HCT116 (cell line): Measurements from ENCODE around the gene GPD2. TPM values are rescaled to one million over a fixed set of nuclear protein-coding genes. Genes with fewer than 3 reads are reported as not detected.

Source experiments
- ATAC-seq: fragments of 200-7000 bp; cut with Tn5 transposase; 2 replicates; pipeline ENCODE4 v1.9.1; 2020; ENCODE audit warnings: mild to moderate bottlenecking, moderate library complexity
- BruUV-seq: library from RNA; stranded (reverse); fragments of 400-500 nt; replicated peaks from 2 replicates; lab custom pipeline; 2021; lab: Mats Ljungman, UMichigan
- CTCF ChIA-PET: fragments of 300-600 bp; sonication (Branson Sonifier 250); formaldehyde crosslinking; loops from one replicate; lab custom pipeline; 2021; ENCODE audit warnings: antibody characterized with exemption; lab: Charles Lee
- POLR2A ChIA-PET: fragments of 300-600, 350-600 bp; sonication (Branson Sonifier 250); formaldehyde crosslinking; loops from one replicate; lab custom pipeline; 2021; ENCODE audit warnings: antibody characterized with exemption; lab: Charles Lee
- RAD21 ChIA-PET, 2 experiments: fragments of 300-600 bp; sonication (Branson Sonifier 250); formaldehyde crosslinking; loops; one replicate each; lab custom pipeline; 2023; ENCODE audit warnings: low total read pairs in 2 of 2; ENCODE audit not compliant: uncharacterized antibody in 2 of 2, unreplicated experiment in 2 of 2, low non-redundant PET in 1 of 2; lab: Charles Lee
- DNase-seq: peaks from one replicate; pipeline ENCODE4 v3.0.0-alpha.2; 2010; ENCODE audit warnings: low read depth, low spot score
- H2AFZ ChIP-seq: fragments of 200-600 bp; shearing (Covaris generic), sonication (generic); 2 replicates; pipeline ENCODE4 v1.6.1; 2017; ENCODE audit warnings: low read depth, mixed run types, mixed read lengths, antibody characterized with exemption, low read length; ENCODE audit not compliant: poor library complexity, severe bottlenecking
- H3K27ac ChIP-seq: 2 replicates; pipeline ENCODE4 v1.5.1; 2012; ENCODE audit warnings: low read depth, low read length
- H3K27me3 ChIP-seq: fragments of 200-600 bp; sonication (generic); 2 replicates; pipeline ENCODE4 v1.6.1; 2016; ENCODE audit warnings: mixed run types, low read length, mixed read lengths; ENCODE audit not compliant: insufficient read depth
- H3K36me3 ChIP-seq, 2 experiments: fragments of 200-500 bp in 1 of 2; fragments of 200-600 bp in 1 of 2; sonication (Bioruptor generic) in 1 of 2; sonication (generic) in 1 of 2; 2 replicates each; pipeline versions ENCODE4 v1.5.1 to v1.6.1; 2014 to 2016; ENCODE audit warnings: low read length in 2 of 2, inconsistent platforms in 1 of 2, mixed read lengths in 1 of 2, mixed run types in 1 of 2; ENCODE audit not compliant: insufficient read depth in 2 of 2, control insufficient read depth in 1 of 2
- H3K4me1 ChIP-seq, 2 experiments: fragments of 200-600 bp in 1 of 2; sonication (generic) in 1 of 2; 2 replicates each; pipeline versions ENCODE4 v1.5.1 to v1.6.1; 2012 to 2017; ENCODE audit warnings: low read length in 2 of 2, inconsistent platforms in 1 of 2, mild to moderate bottlenecking in 1 of 2, mixed read lengths in 1 of 2, mixed run types in 1 of 2, moderate library complexity in 1 of 2; ENCODE audit not compliant: insufficient read depth in 2 of 2, control insufficient read depth in 1 of 2
- H3K4me2 ChIP-seq: fragments of 200-600 bp; sonication (generic); 2 replicates; pipeline ENCODE4 v1.6.1; 2017; ENCODE audit warnings: mixed run types, low read length, mixed read lengths
- H3K4me3 ChIP-seq, 2 experiments: fragments of 200-600 bp in 1 of 2; sonication (generic) in 1 of 2; replicated peaks in 1 of 2; 2 replicates each; pipeline ENCODE4 v1.5.1; 2011 to 2016; ENCODE audit warnings: low read length in 2 of 2, control low read depth in 1 of 2, low read depth in 1 of 2, mild to moderate bottlenecking in 1 of 2, mixed read lengths in 1 of 2, mixed run types in 1 of 2
- H3K79me2 ChIP-seq: fragments of 200-600 bp; sonication (generic); 2 replicates; pipeline ENCODE4 v1.6.1; 2017; ENCODE audit warnings: mild to moderate bottlenecking, mixed run types, low read length, moderate library complexity, mixed read lengths; ENCODE audit not compliant: insufficient read depth
- H3K9ac ChIP-seq: fragments of 200-600 bp; sonication (generic); 2 replicates; pipeline ENCODE4 v1.6.1; 2016; ENCODE audit warnings: low read length, mixed read lengths
- H3K9me2 ChIP-seq: fragments of 200-600 bp; sonication (generic), shearing (Covaris generic); 2 replicates; pipeline ENCODE4 v1.6.1; 2017; ENCODE audit warnings: mixed run types, mild to moderate bottlenecking, moderate library complexity; ENCODE audit not compliant: insufficient read depth
- H3K9me3 ChIP-seq, 2 experiments: fragments of 200-500 bp in 1 of 2; fragments of 200-600 bp in 1 of 2; sonication (Bioruptor generic) in 1 of 2; sonication (generic) in 1 of 2; 2 replicates each; pipeline ENCODE4 v1.6.1; 2014 to 2017; ENCODE audit warnings: low read length in 2 of 2, mixed read lengths in 2 of 2, inconsistent platforms in 1 of 2, low read depth in 1 of 2, mild to moderate bottlenecking in 1 of 2, mixed run types in 1 of 2, moderate library complexity in 1 of 2; ENCODE audit not compliant: control insufficient read depth in 1 of 2, insufficient read depth in 1 of 2
- H4K20me1 ChIP-seq: fragments of 200-600 bp; sonication (generic), shearing (Covaris generic); 2 replicates; pipeline ENCODE4 v1.6.1; 2017; ENCODE audit warnings: mixed run types, mild to moderate bottlenecking, moderate library complexity; ENCODE audit not compliant: insufficient read depth
- EGR1 ChIP-seq: IDR thresholded peaks from 2 replicates; pipeline ENCODE4 v1.6.1; 2012; ENCODE audit warnings: low read depth
- EZH2 ChIP-seq: fragments of 200-600 bp; sonication (generic); IDR thresholded peaks from 2 replicates; pipeline ENCODE4 v1.6.1; 2017; ENCODE audit warnings: antibody characterized with exemption, mixed run types
- JUND ChIP-seq: IDR thresholded peaks from 2 replicates; pipeline ENCODE4 v1.6.1; 2012
- POLR2A ChIP-seq: IDR thresholded peaks from 2 replicates; pipeline ENCODE4 v1.7.0; 2011; ENCODE audit warnings: borderline replicate concordance; ENCODE audit not compliant: insufficient read depth, insufficient read length; ENCODE audit errors: extremely low read depth
- RAD21 ChIP-seq: IDR thresholded peaks from 2 replicates; pipeline ENCODE4 v1.6.1; 2012; ENCODE audit warnings: low read depth, mild to moderate bottlenecking
- SP1 ChIP-seq: IDR thresholded peaks from 2 replicates; pipeline ENCODE4 v1.6.1; 2012; ENCODE audit warnings: low read depth
- SRF ChIP-seq: IDR thresholded peaks from 2 replicates; pipeline ENCODE4 v1.6.1; 2012; ENCODE audit warnings: low read depth
- TCF7L2 ChIP-seq: IDR thresholded peaks from 2 replicates; pipeline ENCODE4 v1.7.0; 2011; ENCODE audit warnings: borderline replicate concordance, inconsistent platforms; ENCODE audit not compliant: insufficient read depth, insufficient read length; ENCODE audit errors: extremely low read depth
- YY1 ChIP-seq: IDR thresholded peaks from 2 replicates; pipeline ENCODE4 v1.6.1; 2011; ENCODE audit warnings: low read length, low read depth, moderate library complexity, mild to moderate bottlenecking; ENCODE audit not compliant: insufficient replicate concordance; ENCODE audit errors: extremely low read depth
- ZFX ChIP-seq: fragments of 450-650 bp; IDR thresholded peaks from 2 replicates; pipeline ENCODE4 v1.6.1; 2017
- intact Hi-C: fragments of 100-400 bp; cut with micrococcal nuclease; formaldehyde crosslinking; loops from 2 replicates; pipeline ENCODE4 v1.10.0; 2022
- total RNA-seq: library from RNA; stranded (reverse); gene quantifications from one replicate; pipeline ENCODE4 v1.2.1, GENCODE V29; 2021; ENCODE audit not compliant: unreplicated experiment
- TF ChIP-seq, protein P1 (sequence below): IDR thresholded peaks from 2 replicates; pipeline ENCODE4 v1.6.1; 2012; ENCODE audit warnings: low read depth
- TF ChIP-seq, protein P2 (sequence below): IDR thresholded peaks from 2 replicates; pipeline ENCODE4 v1.6.1; 2012
- TF ChIP-seq, protein P3 (sequence below): IDR thresholded peaks from 2 replicates; pipeline ENCODE4 v1.6.1; 2012

The GPD2 gene
- total RNA-seq, 1 experiment from 2014 or later: 80.7 TPM

DNA sequence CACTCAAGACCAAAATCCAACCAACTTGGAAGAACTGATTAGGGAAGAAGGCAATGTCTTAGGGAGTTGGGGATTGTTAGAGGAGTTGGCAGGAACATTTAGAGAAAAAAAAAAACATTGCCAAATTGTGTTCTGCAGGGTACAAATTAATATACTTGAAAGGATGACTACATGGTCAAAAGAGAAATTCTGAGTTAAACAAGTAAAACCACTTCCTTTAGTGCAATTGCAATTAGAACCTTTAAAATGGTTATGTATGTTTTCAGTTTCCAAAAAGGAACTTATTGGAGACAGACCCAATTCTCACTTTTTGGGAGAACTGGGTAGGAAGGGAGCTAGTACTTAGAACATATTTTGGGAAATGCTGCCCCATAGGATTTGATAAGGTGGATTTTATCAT lies 137.9 kb downstream of the GPD2 start:
- BruUV-seq: no TSS peak
- intact Hi-C loops: no loop called here

DNA sequence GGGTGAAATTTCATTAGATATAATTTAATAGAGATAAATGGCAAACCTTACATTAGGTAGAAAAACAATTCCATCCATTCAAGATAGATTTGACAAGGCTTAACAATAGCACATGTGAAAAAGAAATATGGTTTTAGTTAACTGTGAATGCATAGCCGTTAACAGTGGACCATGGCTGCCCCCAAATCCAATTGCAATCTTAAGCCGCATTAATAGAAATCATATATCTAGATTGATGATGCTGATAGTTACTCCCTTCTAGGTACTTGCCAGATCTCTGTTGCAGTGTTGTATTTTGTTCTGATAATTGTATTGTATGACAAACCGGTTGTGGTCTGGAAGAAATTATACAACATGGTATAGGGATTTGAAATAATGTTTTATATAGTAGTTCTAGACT lies 139.8 kb downstream of the GPD2 start:
- POLR2A ChIA-PET: no interaction called here
- Histone ChIP-seq H3K4me2 (no peak overlapping the region), H3K27ac (no peak overlapping the region), H3K27me3 (no peaks in the 10 kb centered on the region), H3K9me2 (no peaks in the 10 kb centered on the region), H4K20me1 (no peaks in the 10 kb centered on the region), H3K36me3 (no peaks in the 10 kb centered on the region; a peak in 1 of 4 replicates), H2AFZ (no peak overlapping the region), H3K79me2 (no peaks in the 10 kb centered on the region), H3K9ac (no peak overlapping the region), H3K4me1 (no peaks in the 10 kb centered on the region), H3K9me3 (no peaks in the 10 kb centered on the region), H3K4me3 (no peak overlapping the region)
- intact Hi-C loops: no loop called here
- RAD21 ChIA-PET: no interaction called here
- no TSS peak for BruUV-seq
- DNase-seq: no peak
- ATAC-seq: no peak
- CTCF ChIA-PET: no interaction called here
- TF ChIP-seq SRF (no peak), YY1 (no peak), ZFX (no peak), SP1 (no peak), POLR2A (no peak), EZH2 (no peak), JUND (no peak), EGR1 (no peak)
- TF ChIP-seq, protein P1, sequence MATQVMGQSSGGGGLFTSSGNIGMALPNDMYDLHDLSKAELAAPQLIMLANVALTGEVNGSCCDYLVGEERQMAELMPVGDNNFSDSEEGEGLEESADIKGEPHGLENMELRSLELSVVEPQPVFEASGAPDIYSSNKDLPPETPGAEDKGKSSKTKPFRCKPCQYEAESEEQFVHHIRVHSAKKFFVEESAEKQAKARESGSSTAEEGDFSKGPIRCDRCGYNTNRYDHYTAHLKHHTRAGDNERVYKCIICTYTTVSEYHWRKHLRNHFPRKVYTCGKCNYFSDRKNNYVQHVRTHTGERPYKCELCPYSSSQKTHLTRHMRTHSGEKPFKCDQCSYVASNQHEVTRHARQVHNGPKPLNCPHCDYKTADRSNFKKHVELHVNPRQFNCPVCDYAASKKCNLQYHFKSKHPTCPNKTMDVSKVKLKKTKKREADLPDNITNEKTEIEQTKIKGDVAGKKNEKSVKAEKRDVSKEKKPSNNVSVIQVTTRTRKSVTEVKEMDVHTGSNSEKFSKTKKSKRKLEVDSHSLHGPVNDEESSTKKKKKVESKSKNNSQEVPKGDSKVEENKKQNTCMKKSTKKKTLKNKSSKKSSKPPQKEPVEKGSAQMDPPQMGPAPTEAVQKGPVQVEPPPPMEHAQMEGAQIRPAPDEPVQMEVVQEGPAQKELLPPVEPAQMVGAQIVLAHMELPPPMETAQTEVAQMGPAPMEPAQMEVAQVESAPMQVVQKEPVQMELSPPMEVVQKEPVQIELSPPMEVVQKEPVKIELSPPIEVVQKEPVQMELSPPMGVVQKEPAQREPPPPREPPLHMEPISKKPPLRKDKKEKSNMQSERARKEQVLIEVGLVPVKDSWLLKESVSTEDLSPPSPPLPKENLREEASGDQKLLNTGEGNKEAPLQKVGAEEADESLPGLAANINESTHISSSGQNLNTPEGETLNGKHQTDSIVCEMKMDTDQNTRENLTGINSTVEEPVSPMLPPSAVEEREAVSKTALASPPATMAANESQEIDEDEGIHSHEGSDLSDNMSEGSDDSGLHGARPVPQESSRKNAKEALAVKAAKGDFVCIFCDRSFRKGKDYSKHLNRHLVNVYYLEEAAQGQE: no peak
- TF ChIP-seq, protein P2, sequence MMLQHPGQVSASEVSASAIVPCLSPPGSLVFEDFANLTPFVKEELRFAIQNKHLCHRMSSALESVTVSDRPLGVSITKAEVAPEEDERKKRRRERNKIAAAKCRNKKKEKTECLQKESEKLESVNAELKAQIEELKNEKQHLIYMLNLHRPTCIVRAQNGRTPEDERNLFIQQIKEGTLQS: no peak

More for the DNA sequence above, 137.9 kb downstream of the GPD2 start:
- H3K9me3 ChIP-seq: no peaks in the 10 kb centered on the region
- POLR2A ChIA-PET: no interaction called here
- H2AFZ ChIP-seq: no peak overlapping the region
- no peaks in the 10 kb centered on the region for H3K79me2 ChIP-seq
- CTCF ChIA-PET: no interaction called here
- H3K27ac ChIP-seq: no peak overlapping the region
- no peaks in the 10 kb centered on the region for H3K9me2 ChIP-seq
- ATAC-seq: no peak
- no peak overlapping the region for H3K9ac ChIP-seq
- H3K4me2 ChIP-seq: no peak overlapping the region
- H3K4me1 ChIP-seq: no peaks in the 10 kb centered on the region
- H4K20me1 ChIP-seq: no peaks in the 10 kb centered on the region
- H3K36me3 ChIP-seq: no peaks in the 10 kb centered on the region; a peak in 1 of 4 replicates
- H3K4me3 ChIP-seq: no peak overlapping the region
- RAD21 ChIA-PET: no interaction called here
- no peaks in the 10 kb centered on the region for H3K27me3 ChIP-seq
- TF ChIP-seq, protein P3, sequence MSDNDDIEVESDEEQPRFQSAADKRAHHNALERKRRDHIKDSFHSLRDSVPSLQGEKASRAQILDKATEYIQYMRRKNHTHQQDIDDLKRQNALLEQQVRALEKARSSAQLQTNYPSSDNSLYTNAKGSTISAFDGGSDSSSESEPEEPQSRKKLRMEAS: no peak
- TF ChIP-seq TCF7L2 (no peak), EZH2 (no peak), RAD21 (no peak)
- no peak for DNase-seq
